HepG2 (cell line): ENCODE results near the gene MACROD2. TPM values are rescaled to one million over a fixed set of nuclear protein-coding genes. Genes with fewer than 3 reads are reported as not detected.

Source experiments
- ATAC-seq: fragments of 200-7000 bp; cut with Tn5 transposase; 3 replicates; pipeline ENCODE4 v1.9.1; 2020; ENCODE audit warnings: mild to moderate bottlenecking, moderate library complexity
- BruUV-seq: library from RNA; stranded (reverse); fragments of 400-500 nt; replicated peaks from 2 replicates; lab custom pipeline; 2021; lab: Mats Ljungman, UMichigan
- CTCF ChIA-PET: fragments of 300-600 bp; formaldehyde crosslinking; extraction: SDS; loops from one replicate; lab custom pipeline; 2021; ENCODE audit warnings: low total read pairs, inconsistent platforms, low intra/inter-chr PET ratio; lab: Yijun Ruan, JAX
- POLR2A ChIA-PET: fragments of 350-600 bp; sonication (Branson Sonifier 250); formaldehyde crosslinking; loops from one replicate; lab custom pipeline; 2020; ENCODE audit warnings: antibody characterized with exemption, inconsistent platforms; lab: Yijun Ruan, JAX
- DNase-seq: peaks from one replicate; pipeline ENCODE4 v3.0.0-alpha.2; 2015; ENCODE audit warnings: low spot score
- FAIRE-seq: peaks from 3 replicates; lab custom pipeline; 2011; peaks lifted over from hg19 to GRCh38; lab: Jason Lieb, UNC
- H2AFZ ChIP-seq: one replicate; pipeline ENCODE4 v1.6.1; 2011; ENCODE audit warnings: low read length, inconsistent platforms
- H3K27ac ChIP-seq: fragments of 300-600 bp; 3 replicates; pipeline ENCODE4 v1.8.0; 2011; ENCODE audit warnings: mixed run types, mild to moderate bottlenecking, mixed read lengths, low read length, inconsistent platforms; ENCODE audit not compliant: insufficient read depth; ENCODE audit errors: extremely low read length
- H3K27me3 ChIP-seq, 2 experiments: fragments of 200-600 bp in 1 of 2; 2 replicates in 1 of 2; 3 replicates in 1 of 2; pipeline versions ENCODE4 v1.6.0 to v1.8.0; 2011; ENCODE audit warnings: low read length in 2 of 2, mild to moderate bottlenecking in 2 of 2, moderate library complexity in 2 of 2, inconsistent platforms in 1 of 2; ENCODE audit not compliant: insufficient read depth in 2 of 2, control insufficient read depth in 1 of 2
- H3K36me3 ChIP-seq, 2 experiments: fragments of 200-600 bp in 1 of 2; replicated peaks in 1 of 2; 2 replicates in 1 of 2; 3 replicates in 1 of 2; pipeline versions ENCODE4 v1.5.1 to v1.8.0; 2011; ENCODE audit warnings: low read length in 2 of 2, inconsistent platforms in 1 of 2; ENCODE audit not compliant: insufficient read depth in 2 of 2, control insufficient read depth in 1 of 2
- H3K4me1 ChIP-seq: 2 replicates; pipeline ENCODE4 v1.5.1; 2012; ENCODE audit warnings: low read length, inconsistent platforms; ENCODE audit not compliant: insufficient read depth
- H3K4me2 ChIP-seq: 2 replicates; pipeline ENCODE4 v1.6.0; 2011; ENCODE audit warnings: low read depth, low read length, inconsistent platforms
- H3K4me3 ChIP-seq, 3 experiments: fragments of 200-600 bp in 1 of 3; sonication (generic), shearing (Covaris generic) in 1 of 3; replicated peaks in 1 of 3; 2 replicates each; pipeline ENCODE4 v1.5.1; 2011 to 2016; ENCODE audit warnings: low read length in 3 of 3, inconsistent platforms in 2 of 3, low read depth in 2 of 3, mild to moderate bottlenecking in 2 of 3, control low read depth in 1 of 3, mixed read lengths in 1 of 3; ENCODE audit not compliant: insufficient read depth in 1 of 3
- H3K79me2 ChIP-seq: one replicate; pipeline ENCODE4 v1.6.1; 2011; ENCODE audit warnings: low read length, inconsistent platforms; ENCODE audit not compliant: insufficient read depth
- H3K9ac ChIP-seq: 2 replicates; pipeline ENCODE4 v1.6.0; 2011; ENCODE audit warnings: mild to moderate bottlenecking, low read depth, low read length, inconsistent platforms; ENCODE audit not compliant: insufficient read depth
- H3K9me3 ChIP-seq: 2 replicates; pipeline ENCODE4 v1.5.1; 2012; ENCODE audit warnings: mild to moderate bottlenecking, low read length
- H4K20me1 ChIP-seq: 2 replicates; pipeline ENCODE4 v1.6.0; 2011; ENCODE audit warnings: inconsistent platforms, mild to moderate bottlenecking, low read length, moderate library complexity; ENCODE audit not compliant: insufficient read depth
- ARNT ChIP-seq: fragments of 450-650 bp; IDR thresholded peaks from 2 replicates; pipeline ENCODE4 v1.6.1; 2017
- FOXP1 ChIP-seq, 2 experiments: fragments of 450-650 bp in 1 of 2; IDR thresholded peaks; 2 replicates each; pipeline ENCODE4 v1.6.1; 2017 to 2018; ENCODE audit warnings: antibody characterized with exemption in 1 of 2
- KMT2B ChIP-seq: IDR thresholded peaks from 2 replicates; pipeline ENCODE4 v1.6.1; 2016; ENCODE audit warnings: missing genetic modification reagents, missing compliant biosample characterization
- MED13 ChIP-seq: sonication (generic); formaldehyde crosslinking; IDR thresholded peaks from 2 replicates; pipeline ENCODE4 v1.5.0; 2020; ENCODE audit warnings: missing genetic modification reagents
- NRL ChIP-seq: sonication (generic); formaldehyde crosslinking; IDR thresholded peaks from 2 replicates; pipeline ENCODE4 v1.5.0; 2020; ENCODE audit warnings: missing genetic modification reagents, mild to moderate bottlenecking, moderate library complexity, borderline replicate concordance
- SMC3 ChIP-seq: IDR thresholded peaks from 2 replicates; pipeline ENCODE4 v1.6.1; 2011; ENCODE audit warnings: low read length, improper control_type of control experiment
- SOX6 ChIP-seq, 2 experiments: fragments of 450-650 bp in 1 of 2; sonication (generic) in 1 of 2; formaldehyde crosslinking in 1 of 2; IDR thresholded peaks; 2 replicates each; pipeline versions ENCODE4 v1.4.0 to v1.6.1; 2017 to 2020; ENCODE audit warnings: antibody characterized with exemption in 1 of 2, mild to moderate bottlenecking in 1 of 2, missing genetic modification reagents in 1 of 2
- THAP11 ChIP-seq: IDR thresholded peaks from 2 replicates; pipeline ENCODE4 v1.6.1; 2016; ENCODE audit warnings: missing biosample characterization, missing genetic modification reagents
- ZFX ChIP-seq: sonication (generic); formaldehyde crosslinking; IDR thresholded peaks from 2 replicates; pipeline ENCODE4 v1.4.0; 2020; ENCODE audit warnings: mild to moderate bottlenecking, low read depth, missing genetic modification reagents, moderate library complexity
- ZNF136 ChIP-seq: sonication (generic); formaldehyde crosslinking; IDR thresholded peaks from 2 replicates; pipeline ENCODE4 v1.8.1; 2022; ENCODE audit warnings: low read depth, mild to moderate bottlenecking, moderate library complexity, missing genetic modification reagents
- ZNF335 ChIP-seq: sonication (generic); formaldehyde crosslinking; IDR thresholded peaks from 2 replicates; pipeline ENCODE4 v1.4.0; 2020; ENCODE audit warnings: missing genetic modification reagents
- ZNF33B ChIP-seq: sonication (generic); formaldehyde crosslinking; IDR thresholded peaks from 2 replicates; pipeline ENCODE4 v1.5.1; 2020; ENCODE audit warnings: mild to moderate bottlenecking, missing genetic modification reagents
- ZNF720 ChIP-seq: sonication (generic); formaldehyde crosslinking; IDR thresholded peaks from 2 replicates; pipeline ENCODE4 v1.4.0; 2020; ENCODE audit warnings: missing genetic modification reagents
- ZNF782 ChIP-seq: sonication (generic); formaldehyde crosslinking; IDR thresholded peaks from 2 replicates; pipeline ENCODE4 v1.4.0; 2020; ENCODE audit warnings: missing genetic modification reagents, mild to moderate bottlenecking, borderline replicate concordance
- in situ Hi-C: cut with HindIII; loops from 2 replicates; pipeline ENCODE4 v1.10.0; 2017; ENCODE audit warnings: low pct_unique_long_range_greater_than_20kb; ENCODE audit not compliant: extremely low pct_ligation_motif_present
- intact Hi-C: fragments of 100-400 bp; cut with micrococcal nuclease; formaldehyde crosslinking; loops from one replicate; pipeline ENCODE4 v1.10.0; 2022; ENCODE audit not compliant: unreplicated experiment
- polyA plus RNA-seq, 8 experiments: library from polyadenylated mRNA; depleted of rRNA in 3 of 8; stranded (reverse) in 7 of 8; unstranded in 1 of 8; fragments of >200 nt; fragmentation: Illumina TruSeq in 4 of 8; extraction: Trizol in 4 of 8; gene quantifications; 2 replicates each; pipeline versions ENCODE4 v1.2.1 to v1.2.3, GENCODE V29; 2011 to 2016; ENCODE audit warnings: low read depth in 4 of 8, missing spikeins in 1 of 8, mixed read lengths in 1 of 8; ENCODE audit not compliant: insufficient read depth in 1 of 8
- total RNA-seq, 5 experiments: library from RNA; depleted of rRNA; stranded (reverse); fragments of >200 nt; fragmentation: Illumina TruSeq; extraction: Trizol; gene quantifications; 2 replicates each; pipeline ENCODE4 v1.2.3, GENCODE V29; 2016; ENCODE audit warnings: low read depth in 1 of 5
- TF ChIP-seq, protein P1 (sequence below): sonication (generic); formaldehyde crosslinking; IDR thresholded peaks from 2 replicates; pipeline ENCODE4 v1.8.1; 2023; ENCODE audit warnings: missing genetic modification reagents, mild to moderate bottlenecking, borderline replicate concordance
- TF ChIP-seq, protein P2 (sequence below): sonication (generic); formaldehyde crosslinking; conservative IDR thresholded peaks from 2 replicates; pipeline ENCODE4 v1.4.0; 2020; ENCODE audit warnings: mild to moderate bottlenecking, missing genetic modification reagents, moderate library complexity
- TF ChIP-seq, protein P3 (sequence below): sonication (generic); formaldehyde crosslinking; IDR thresholded peaks from 2 replicates; pipeline ENCODE4 v1.8.0; 2022; ENCODE audit warnings: mild to moderate bottlenecking, missing genetic modification reagents, moderate library complexity
- TF ChIP-seq, protein P4 (sequence below): sonication (generic); formaldehyde crosslinking; IDR thresholded peaks from 2 replicates; pipeline ENCODE4 v1.4.0; 2020; ENCODE audit warnings: missing genetic modification reagents, borderline replicate concordance

MACROD2 gene
- total and polyA plus RNA-seq, 2 of the 13 experiments (the other 11 are each of a cell fraction or from before 2014, with no cell fraction given), result 0.13 to 0.51 TPM

DNA sequence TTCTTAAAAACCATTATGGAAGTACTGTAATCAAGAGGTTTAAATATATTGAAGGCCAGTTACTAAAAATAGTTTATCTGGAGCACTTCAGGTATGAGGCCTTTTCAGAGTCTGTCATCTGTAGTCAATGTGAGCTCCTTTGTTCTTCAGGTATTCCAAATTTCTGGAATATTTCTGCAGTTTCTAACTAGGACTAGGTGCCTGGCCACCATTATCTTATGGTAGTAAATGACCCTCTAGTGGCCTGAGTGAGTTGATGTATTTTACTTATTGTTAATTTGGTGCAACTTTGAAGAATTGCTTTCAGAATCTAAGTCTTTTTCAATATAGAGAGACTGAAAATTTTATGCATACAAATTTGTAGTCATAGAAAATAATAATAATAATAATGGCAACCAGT, 437.3 kb downstream of the MACROD2 start:
- CTCF ChIA-PET, result no interaction called here
- ATAC-seq, result no peak
- no peak overlapping the region for H3K27ac ChIP-seq
- H2AFZ ChIP-seq, result no peak overlapping the region
- intact Hi-C loops (no loop called here), in situ Hi-C loops (no loop called here)
- no peak overlapping the region for H3K9ac ChIP-seq
- no peak overlapping the region for H3K4me3 ChIP-seq
- no peak for FAIRE-seq
- no peaks in the 10 kb centered on the region for H3K9me3 ChIP-seq
- no peaks in the 10 kb centered on the region for H3K36me3 ChIP-seq
- no peak for DNase-seq
- BruUV-seq, result no TSS peak
- no peaks in the 10 kb centered on the region for H3K4me1 ChIP-seq
- TF ChIP-seq ARNT (no peak), KMT2B (CRISPR knock-in tag) (no peak), ZNF33B (CRISPR knock-in tag) (no peak), THAP11 (no peak), SMC3 (no peak), NRL (no peak), SOX6 (IDR thresholded peaks at IDR 0.05) (no peak), SOX6 (CRISPR knock-in tag; IDR thresholded peaks at IDR 0.05) (no peak), ZNF720 (no peak), MED13 (CRISPR knock-in tag) (no peak), ZNF335 (CRISPR knock-in tag) (no peak), ZNF136 (CRISPR knock-in tag) (no peak), ZNF782 (CRISPR knock-in tag) (no peak), ZFX (CRISPR knock-in tag) (no peak), FOXP1 (IDR thresholded peaks at IDR 0.05) (no peak), FOXP1 (CRISPR knock-in tag; IDR thresholded peaks at IDR 0.05) (no peak)
- TF ChIP-seq, protein P1, sequence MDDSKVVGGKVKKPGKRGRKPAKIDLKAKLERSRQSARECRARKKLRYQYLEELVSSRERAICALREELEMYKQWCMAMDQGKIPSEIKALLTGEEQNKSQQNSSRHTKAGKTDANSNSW (CRISPR knock-in tag), result no peak
- TF ChIP-seq, protein P2, sequence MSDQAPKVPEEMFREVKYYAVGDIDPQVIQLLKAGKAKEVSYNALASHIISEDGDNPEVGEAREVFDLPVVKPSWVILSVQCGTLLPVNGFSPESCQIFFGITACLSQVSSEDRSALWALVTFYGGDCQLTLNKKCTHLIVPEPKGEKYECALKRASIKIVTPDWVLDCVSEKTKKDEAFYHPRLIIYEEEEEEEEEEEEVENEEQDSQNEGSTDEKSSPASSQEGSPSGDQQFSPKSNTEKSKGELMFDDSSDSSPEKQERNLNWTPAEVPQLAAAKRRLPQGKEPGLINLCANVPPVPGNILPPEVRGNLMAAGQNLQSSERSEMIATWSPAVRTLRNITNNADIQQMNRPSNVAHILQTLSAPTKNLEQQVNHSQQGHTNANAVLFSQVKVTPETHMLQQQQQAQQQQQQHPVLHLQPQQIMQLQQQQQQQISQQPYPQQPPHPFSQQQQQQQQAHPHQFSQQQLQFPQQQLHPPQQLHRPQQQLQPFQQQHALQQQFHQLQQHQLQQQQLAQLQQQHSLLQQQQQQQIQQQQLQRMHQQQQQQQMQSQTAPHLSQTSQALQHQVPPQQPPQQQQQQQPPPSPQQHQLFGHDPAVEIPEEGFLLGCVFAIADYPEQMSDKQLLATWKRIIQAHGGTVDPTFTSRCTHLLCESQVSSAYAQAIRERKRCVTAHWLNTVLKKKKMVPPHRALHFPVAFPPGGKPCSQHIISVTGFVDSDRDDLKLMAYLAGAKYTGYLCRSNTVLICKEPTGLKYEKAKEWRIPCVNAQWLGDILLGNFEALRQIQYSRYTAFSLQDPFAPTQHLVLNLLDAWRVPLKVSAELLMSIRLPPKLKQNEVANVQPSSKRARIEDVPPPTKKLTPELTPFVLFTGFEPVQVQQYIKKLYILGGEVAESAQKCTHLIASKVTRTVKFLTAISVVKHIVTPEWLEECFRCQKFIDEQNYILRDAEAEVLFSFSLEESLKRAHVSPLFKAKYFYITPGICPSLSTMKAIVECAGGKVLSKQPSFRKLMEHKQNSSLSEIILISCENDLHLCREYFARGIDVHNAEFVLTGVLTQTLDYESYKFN (CRISPR knock-in tag), result no peak
- TF ChIP-seq, protein P3, sequence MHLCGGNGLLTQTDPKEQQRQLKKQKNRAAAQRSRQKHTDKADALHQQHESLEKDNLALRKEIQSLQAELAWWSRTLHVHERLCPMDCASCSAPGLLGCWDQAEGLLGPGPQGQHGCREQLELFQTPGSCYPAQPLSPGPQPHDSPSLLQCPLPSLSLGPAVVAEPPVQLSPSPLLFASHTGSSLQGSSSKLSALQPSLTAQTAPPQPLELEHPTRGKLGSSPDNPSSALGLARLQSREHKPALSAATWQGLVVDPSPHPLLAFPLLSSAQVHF (CRISPR knock-in tag), result no peak
- TF ChIP-seq, protein P4, sequence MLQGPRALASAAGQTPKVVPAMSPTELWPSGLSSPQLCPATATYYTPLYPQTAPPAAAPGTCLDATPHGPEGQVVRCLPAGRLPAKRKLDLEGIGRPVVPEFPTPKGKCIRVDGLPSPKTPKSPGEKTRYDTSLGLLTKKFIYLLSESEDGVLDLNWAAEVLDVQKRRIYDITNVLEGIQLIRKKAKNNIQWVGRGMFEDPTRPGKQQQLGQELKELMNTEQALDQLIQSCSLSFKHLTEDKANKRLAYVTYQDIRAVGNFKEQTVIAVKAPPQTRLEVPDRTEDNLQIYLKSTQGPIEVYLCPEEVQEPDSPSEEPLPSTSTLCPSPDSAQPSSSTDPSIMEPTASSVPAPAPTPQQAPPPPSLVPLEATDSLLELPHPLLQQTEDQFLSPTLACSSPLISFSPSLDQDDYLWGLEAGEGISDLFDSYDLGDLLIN (CRISPR knock-in tag), result no peak
- H3K4me2 ChIP-seq, result no peak overlapping the region
- POLR2A ChIA-PET, result no interaction called here
- no peaks in the 10 kb centered on the region for H4K20me1 ChIP-seq
- no peaks in the 10 kb centered on the region for H3K27me3 ChIP-seq
- H3K79me2 ChIP-seq, result no peaks in the 10 kb centered on the region
